ENCODE results near the gene NDUFA8. TPM values are rescaled to one million over a fixed set of nuclear protein-coding genes. Genes with fewer than 3 reads are reported as not detected.

Gene NDUFA8
- total and polyA plus RNA-seq, 2 of the 4 experiments (the other 2 are of a cell fraction) = 45.2 to 98.1 TPM

- TF ChIP-seq RAD21 (IDR thresholded peaks at IDR 0.05; ENCODE audit: low read length) (no peak), MXI1 (IDR thresholded peaks at IDR 0.05; ENCODE audit: borderline replicate concordance, low read depth, low read length) (no peak), MAZ (IDR thresholded peaks at IDR 0.05; ENCODE audit: borderline replicate concordance, low read depth, low read length) (no peak), RCOR1 (IDR thresholded peaks at IDR 0.05; ENCODE audit: insufficient replicate concordance, low read length) (no peak), MAFK (IDR thresholded peaks at IDR 0.05; ENCODE audit: low read depth, low read length) (no peak), RFX5 (IDR thresholded peaks at IDR 0.05; ENCODE audit: low read depth, low read length) (no peak), SMC3 (IDR thresholded peaks at IDR 0.05; ENCODE audit: low read depth, low read length) (no peak), NFE2L2 (IDR thresholded peaks at IDR 0.05; ENCODE audit: low read depth, low read length) (no peak), USF2 (IDR thresholded peaks at IDR 0.05; ENCODE audit: low read depth, low read length) (no peak), FOS (IDR thresholded peaks at IDR 0.05; ENCODE audit: low read depth, low read length) (no peak), CEBPB (IDR thresholded peaks at IDR 0.05; ENCODE audit: low read depth, low read length) (no peak), POLR2A (IDR thresholded peaks at IDR 0.05; ENCODE audit: low read depth, low read length) (no peak), BHLHE40 (IDR thresholded peaks at IDR 0.05; ENCODE audit: low read depth, low read length) (no peak), ELK1 (IDR thresholded peaks at IDR 0.05; ENCODE audit: borderline replicate concordance, low read depth, low read length) (no peak), CTCF (conservative IDR thresholded peaks at IDR 0.05; ENCODE audit: low read depth, low read length) (no peak), CHD1 (IDR thresholded peaks at IDR 0.05; ENCODE audit: low read depth, low read length) (no peak)
- H2BK5ac ChIP-seq (ENCODE audit: low read depth, low read length, poor library complexity, severe bottlenecking) = no peak overlapping the region
- ChIA-PET CTCF (interaction anchor here (0.6 to 2.2 kb wide), 3 partner anchors 11 to 45 kb away, joined by 3 to 6 read pairs (median 5); no protein-coding TSS in a partner anchor), POLR2A (ENCODE audit: unreplicated experiment) (no interaction called here)
- no peaks in the 10 kb centered on the region for H3K9me3 ChIP-seq (ENCODE audit: control insufficient read depth, insufficient read depth, low read length)
- peaks cover 2% of the 10 kb centered on the region; the same call in 1 of the 2 replicates for H3K4me1 ChIP-seq (ENCODE audit: control insufficient read depth, insufficient read depth, low read length)
- no peak overlapping the region for H4K91ac ChIP-seq (ENCODE audit: insufficient read depth, low read depth, low read length)
- no peaks in the 10 kb centered on the region for H4K20me1 ChIP-seq (ENCODE audit: insufficient read depth, low read length)
- no peak overlapping the region for H4K5ac ChIP-seq (ENCODE audit: low read depth, low read length)
- no peak overlapping the region for H3K9ac ChIP-seq (ENCODE audit: low read depth, low read length)
- no peak overlapping the region for H2AK5ac ChIP-seq (ENCODE audit: low read depth, low read length)
- no peak overlapping the region for H2BK20ac ChIP-seq (ENCODE audit: low read depth, low read length)
- peaks cover 8% of the 10 kb centered on the region; the same call in 1 of the 2 replicates for H3K9me1 ChIP-seq (ENCODE audit: insufficient read depth, low read length)
- no peak overlapping the region for H4K8ac ChIP-seq (ENCODE audit: low read depth in 2 of 2, low read length in 2 of 2)
- H3K4me2 ChIP-seq (ENCODE audit: low read depth, low read length) = no peak overlapping the region
- no peaks in the 10 kb centered on the region for H3K27me3 ChIP-seq (ENCODE audit: control insufficient read depth, insufficient read depth, low read length)
- no peak overlapping the region for H3K18ac ChIP-seq (ENCODE audit: low read depth, low read length)
- no peaks in the 10 kb centered on the region for H3K79me1 ChIP-seq (ENCODE audit: low read depth in 1 of 2, low read length in 2 of 2)
- H2BK15ac ChIP-seq (ENCODE audit: low read depth, low read length) = no peak overlapping the region
- intact Hi-C loops (cut with micrococcal nuclease) = no loop called here
- no peak overlapping the region for H2AFZ ChIP-seq (replicated peaks; ENCODE audit: low read length, poor library complexity)
- no peak overlapping the region for H2AK9ac ChIP-seq (replicated peaks; ENCODE audit: low read depth, low read length, poor library complexity)
- no peak overlapping the region for H3K4me3 ChIP-seq (ENCODE audit: insufficient read depth, low read depth, low read length)
- peaks cover 27% of the 10 kb centered on the region for H3K36me3 ChIP-seq (ENCODE audit: control insufficient read depth, insufficient read depth, low read length)
- DNase-seq = no peak
- no peak overlapping the region for H3K14ac ChIP-seq (replicated peaks; ENCODE audit: low read depth, low read length)
- H3K4ac ChIP-seq (ENCODE audit: low read depth, low read length) = no peak overlapping the region
- ATAC-seq (ENCODE audit: low read depth) = no peak
- 70% methylated on average over 8 of the region's 14 CpGs; no CpG with 5 or more reads in 1 of the 2 experiments for WGBS, 2 experiments (ENCODE audit: extremely low coverage in 2 of 2, insufficient read length in 1 of 2)
- H3K56ac ChIP-seq (ENCODE audit: extremely low read depth, insufficient read depth, low read length) = no peak overlapping the region
- no peak overlapping the region for H3K27ac ChIP-seq (ENCODE audit: insufficient read depth, low read length)
- no peak overlapping the region for H3K23ac ChIP-seq (ENCODE audit: low read depth, low read length)
- H2BK120ac ChIP-seq (ENCODE audit: low read depth, low read length) = no peak overlapping the region
- in situ Hi-C loops (cut with MboI; ENCODE audit: low sequenced_read_pairs) = no loop called here
- no TSS peak for BruUV-seq (replicated peaks)
- dilution Hi-C loops (cut with HindIII; ENCODE audit: low sequenced_read_pairs, unreplicated experiment) = no loop called here
These were observed 15.6 kb downstream of the NDUFA8 start for GRCh38 chr9:122143876-122144405.

Data from IMR-90 (cell line).